Stimulated activated CD4-positive, alpha-beta T cell treated with anti-CD3 and anti-CD28 coated beads, Interleukin-4, amount 100 ng/mL, for 24 hours (primary cell): ENCODE measurements around the gene GRB10.

Source experiments
- DNase-seq: peaks from one replicate; pipeline ENCODE4 v3.0.0-alpha.2; 2020

Gene GRB10

GRCh38 chr7:50801907-50802306 is 19.2 kb upstream of the GRB10 start:
- no peak for DNase-seq

GRCh38 chr7:50799873-50800272 is 17.2 kb upstream of the GRB10 start:
- no peak for DNase-seq

GRCh38 chr7:50798126-50798525 is 15.4 kb upstream of the GRB10 start:
- DNase-seq: no peak

GRCh38 chr7:50795831-50796230 is 13.1 kb upstream of the GRB10 start:
- no peak for DNase-seq

- no peak for DNase-seq
Observed at GRCh38 chr7:50795253-50795652, 12.6 kb upstream of the GRB10 start.

GRCh38 chr7:50793947-50794570 is 11.4 kb upstream of the GRB10 start:
- no peak for DNase-seq

GRCh38 chr7:50793120-50793946 is 10.6 kb upstream of the GRB10 start:
- no peak for DNase-seq

GRCh38 chr7:50792342-50793119 is 9.8 kb upstream of the GRB10 start:
- no peak for DNase-seq

GRCh38 chr7:50791938-50792341 is 9.2 kb upstream of the GRB10 start:
- no peak for DNase-seq

- DNase-seq: no peak
Observed at GRCh38 chr7:50791363-50791937, 8.8 kb upstream of the GRB10 start.

- no peak for DNase-seq
Observed at GRCh38 chr7:50790381-50790780, 7.7 kb upstream of the GRB10 start.

GRCh38 chr7:50788382-50788781 is 5.7 kb upstream of the GRB10 start:
- no peak for DNase-seq

GRCh38 chr7:50787825-50788224 is 5.1 kb upstream of the GRB10 start:
- no peak for DNase-seq

- DNase-seq: no peak
Observed at GRCh38 chr7:50785346-50785745, 2.6 kb upstream of the GRB10 start.

GRCh38 chr7:50783801-50784507 is 1.3 kb upstream of the GRB10 start:
- DNase-seq: no peak

- no peak for DNase-seq
Observed at GRCh38 chr7:50783303-50783702, 607 bp upstream of the GRB10 start.

- DNase-seq: no peak
Observed at GRCh38 chr7:50781381-50782293, 1.1 kb downstream of the GRB10 start.

GRCh38 chr7:50780436-50780835 is 2.3 kb downstream of the GRB10 start:
- DNase-seq: no peak

GRCh38 chr7:50779427-50779826 is 3.3 kb downstream of the GRB10 start:
- DNase-seq: no peak

GRCh38 chr7:50778189-50778588 is 4.5 kb downstream of the GRB10 start:
- no peak for DNase-seq

GRCh38 chr7:50775836-50776235 is 6.9 kb downstream of the GRB10 start:
- no peak for DNase-seq

- DNase-seq: no peak
Observed at GRCh38 chr7:50775231-50775630, 7.5 kb downstream of the GRB10 start.
